HG03097 (cell line): ENCODE measurements around the gene NPVF.

Experiments used
- ATAC-seq: cut with Tn5 transposase; IDR thresholded peaks from one replicate; pipeline ENCODE4 v1.9.1; 2021; ENCODE audit not compliant: unreplicated experiment, low FRiP score

The NPVF gene

GRCh38 chr7:25228386-25228785 is at the start of gene NPVF:
TSS of gene NPVF (minus strand) at chr7:25228486. CDS start at chr7:25228439, 47 bp downstream.
- no peak for ATAC-seq

GRCh38 chr7:25272265-25272664 is 44.0 kb upstream of the NPVF start:
- no peak for ATAC-seq

- ATAC-seq, result no peak
These were observed 35.1 kb upstream of the NPVF start for GRCh38 chr7:25263337-25263736.

- no peak for ATAC-seq
These were observed 34.3 kb upstream of the NPVF start for GRCh38 chr7:25262586-25262985.

- ATAC-seq, result no peak
These were observed 33.4 kb upstream of the NPVF start for GRCh38 chr7:25261545-25262140.

GRCh38 chr7:25260862-25261494 is 32.7 kb upstream of the NPVF start:
- no peak for ATAC-seq

- ATAC-seq, result peak; percentile 65
These were observed 31.4 kb upstream of the NPVF start for GRCh38 chr7:25259487-25260243.

- no peak for ATAC-seq
These were observed 28.1 kb upstream of the NPVF start for GRCh38 chr7:25256333-25256819.

GRCh38 chr7:25255611-25256332 is 27.5 kb upstream of the NPVF start:
- ATAC-seq, result no peak

- ATAC-seq, result no peak
These were observed 26.3 kb upstream of the NPVF start for GRCh38 chr7:25254604-25255003.

- no peak for ATAC-seq
These were observed 25.4 kb upstream of the NPVF start for GRCh38 chr7:25253714-25254113.

GRCh38 chr7:25250386-25250785 is 22.1 kb upstream of the NPVF start:
- no peak for ATAC-seq

- no peak for ATAC-seq
These were observed 21.5 kb upstream of the NPVF start for GRCh38 chr7:25249772-25250171.

GRCh38 chr7:25246306-25246705 is 18.0 kb upstream of the NPVF start:
- ATAC-seq, result no peak

GRCh38 chr7:25244254-25245033 is 16.2 kb upstream of the NPVF start:
- ATAC-seq, result no peak

GRCh38 chr7:25242678-25243077 is 14.4 kb upstream of the NPVF start:
- ATAC-seq, result no peak

- no peak for ATAC-seq
These were observed 12.6 kb upstream of the NPVF start for GRCh38 chr7:25240896-25241295.

GRCh38 chr7:25240340-25240739 is 12.1 kb upstream of the NPVF start:
- ATAC-seq, result no peak

GRCh38 chr7:25239888-25240287 is 11.6 kb upstream of the NPVF start:
- ATAC-seq, result no peak

- ATAC-seq, result no peak
These were observed 9.9 kb upstream of the NPVF start for GRCh38 chr7:25238066-25238725.
